GM21717 (cell line): Measurements from ENCODE around the gene TMEM203.
"Not testable (repeated sequence)": the region's sequence is repeated elsewhere in the genome, so short reads cannot be mapped to it uniquely, and the experiment has no call there.

Source experiments
- ATAC-seq: cut with Tn5 transposase; IDR thresholded peaks from one replicate; pipeline ENCODE4 v1.9.1; 2021; ENCODE audit warnings: mild to moderate bottlenecking, moderate library complexity; ENCODE audit not compliant: unreplicated experiment

The TMEM203 gene

GRCh38 chr9:137242269-137243203, 37.1 kb upstream of the TMEM203 start:
- ATAC-seq, result no peak

DNA sequence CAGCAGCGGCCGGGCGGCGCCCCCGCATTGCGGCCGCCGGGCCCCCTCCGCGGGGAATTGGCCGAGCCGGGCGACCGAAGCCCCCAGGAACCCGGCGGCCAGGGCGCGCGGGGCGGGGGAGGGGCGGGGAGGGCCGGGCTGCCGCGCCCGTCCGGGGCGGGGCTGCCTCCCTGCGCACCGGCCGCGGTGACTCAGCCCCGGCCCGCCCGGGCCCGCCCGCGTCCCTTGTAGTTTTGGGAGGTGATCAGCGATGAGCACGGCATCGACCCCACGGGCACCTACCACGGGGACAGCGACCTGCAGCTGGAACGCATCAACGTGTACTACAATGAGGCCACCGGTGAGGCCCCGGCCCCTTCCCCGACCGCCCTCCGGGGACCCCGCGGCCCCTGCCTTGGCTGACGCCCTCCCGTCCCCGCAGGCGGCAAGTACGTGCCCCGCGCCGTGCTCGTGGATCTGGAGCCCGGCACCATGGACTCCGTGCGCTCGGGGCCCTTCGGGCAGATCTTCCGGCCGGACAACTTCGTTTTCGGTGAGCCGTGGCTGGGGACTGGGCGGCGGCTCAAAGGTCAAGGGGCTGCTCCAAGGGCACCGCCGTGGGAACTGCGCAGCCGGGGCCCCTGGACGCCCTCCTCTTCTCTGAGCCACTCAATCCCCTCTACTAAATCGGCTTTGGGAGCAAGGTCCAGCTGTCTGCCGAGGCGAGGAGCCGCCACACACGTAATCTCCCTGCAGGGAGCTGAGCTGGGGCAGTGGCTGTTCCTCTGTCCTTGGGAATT, 36.2 kb upstream of the TMEM203 start:
- ATAC-seq, result peak; percentile 12

DNA sequence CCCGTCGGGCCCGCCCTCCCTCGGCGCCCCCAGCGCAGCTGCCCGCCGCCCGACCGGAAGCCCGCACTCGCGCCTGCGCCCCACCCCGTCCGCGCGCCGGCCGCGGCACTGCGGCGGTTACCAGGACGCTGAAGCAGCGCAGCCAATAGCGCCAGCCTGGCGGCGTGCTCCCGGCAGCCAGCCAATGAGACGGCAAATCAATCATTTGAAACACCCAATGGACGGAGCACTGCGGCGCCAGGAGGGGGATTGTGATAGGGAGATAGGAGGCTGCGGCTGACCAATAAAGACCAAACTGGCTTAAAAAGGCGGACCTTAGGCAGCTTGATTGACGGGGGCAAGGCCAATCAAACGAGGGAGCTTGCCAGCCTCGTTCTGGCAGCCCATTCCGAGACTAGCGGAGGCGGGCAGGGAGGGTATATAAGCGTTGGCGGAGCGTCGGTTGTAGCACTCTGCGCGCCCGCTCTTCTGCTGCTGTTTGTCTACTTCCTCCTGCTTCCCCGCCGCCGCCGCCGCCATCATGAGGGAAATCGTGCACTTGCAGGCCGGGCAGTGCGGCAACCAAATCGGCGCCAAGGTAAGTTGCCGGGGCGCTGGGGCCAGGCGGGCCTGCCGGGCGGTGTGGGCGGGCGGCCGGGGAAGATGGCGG, 35.5 kb upstream of the TMEM203 start, which contains the start of gene TUBB4B:
Gene TUBB4B (plus strand): TSS at position 447 of the 649 bp plus-strand sequence. CDS start 74 bp downstream, at position 521.
- peak; percentile 59 for ATAC-seq

GRCh38 chr9:137240318-137240840, 34.9 kb upstream of the TMEM203 start:
- peak; percentile 13 for ATAC-seq

- not testable (repeated sequence) for ATAC-seq
These were observed 34.2 kb upstream of the TMEM203 start for GRCh38 chr9:137239541-137240200.

DNA sequence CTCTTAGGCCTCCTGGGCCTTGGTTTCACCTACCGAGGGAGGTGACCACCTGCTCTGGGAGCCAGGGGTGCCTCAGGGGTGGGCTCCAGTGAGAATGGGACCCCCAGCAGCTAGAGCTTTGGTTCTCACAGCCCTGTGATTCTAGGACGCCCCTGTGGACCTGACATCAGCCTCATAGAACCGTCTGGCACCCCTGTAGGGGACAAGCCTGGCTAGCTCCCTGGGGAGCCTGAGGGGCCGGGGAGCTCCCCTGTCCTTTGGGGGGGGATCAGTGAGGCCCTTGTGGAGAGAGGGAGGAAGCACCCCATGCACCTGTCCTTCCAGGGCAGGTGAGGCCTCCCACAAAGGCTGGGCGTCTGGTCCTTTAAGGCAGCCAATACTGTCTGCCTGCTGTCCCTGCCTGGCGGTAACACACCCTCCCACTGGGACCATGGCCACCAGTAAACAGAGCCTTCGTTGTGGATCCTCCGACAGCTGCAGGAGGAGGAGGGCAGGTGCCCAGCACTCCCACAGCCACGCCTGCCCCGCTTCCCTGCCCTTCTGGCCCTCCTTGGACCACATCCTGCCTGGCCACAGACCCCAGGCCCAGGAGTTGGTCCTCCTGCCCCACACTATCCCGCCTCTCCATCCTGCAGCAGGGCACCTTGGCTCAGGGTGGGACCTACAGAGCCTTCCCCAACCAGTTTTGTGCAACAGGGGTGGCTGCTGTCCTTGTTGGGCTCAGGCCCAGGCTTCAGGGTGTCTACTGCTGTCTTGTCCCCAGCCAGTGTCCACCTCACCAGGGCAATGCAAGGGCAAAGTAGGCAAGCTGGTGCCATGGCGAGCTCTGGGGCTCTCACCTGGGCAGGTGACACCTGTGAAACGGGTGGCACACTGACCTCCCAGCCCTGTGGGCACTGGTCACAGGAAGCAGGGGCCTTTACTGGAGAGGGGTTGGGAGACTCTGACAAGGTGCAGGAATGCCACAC, 32.6 kb upstream of the TMEM203 start:
- no peak for ATAC-seq

- ATAC-seq, result no peak
These were observed 31.5 kb upstream of the TMEM203 start for GRCh38 chr9:137236936-137237421.

GRCh38 chr9:137236238-137236935, 30.9 kb upstream of the TMEM203 start:
- no peak for ATAC-seq

DNA sequence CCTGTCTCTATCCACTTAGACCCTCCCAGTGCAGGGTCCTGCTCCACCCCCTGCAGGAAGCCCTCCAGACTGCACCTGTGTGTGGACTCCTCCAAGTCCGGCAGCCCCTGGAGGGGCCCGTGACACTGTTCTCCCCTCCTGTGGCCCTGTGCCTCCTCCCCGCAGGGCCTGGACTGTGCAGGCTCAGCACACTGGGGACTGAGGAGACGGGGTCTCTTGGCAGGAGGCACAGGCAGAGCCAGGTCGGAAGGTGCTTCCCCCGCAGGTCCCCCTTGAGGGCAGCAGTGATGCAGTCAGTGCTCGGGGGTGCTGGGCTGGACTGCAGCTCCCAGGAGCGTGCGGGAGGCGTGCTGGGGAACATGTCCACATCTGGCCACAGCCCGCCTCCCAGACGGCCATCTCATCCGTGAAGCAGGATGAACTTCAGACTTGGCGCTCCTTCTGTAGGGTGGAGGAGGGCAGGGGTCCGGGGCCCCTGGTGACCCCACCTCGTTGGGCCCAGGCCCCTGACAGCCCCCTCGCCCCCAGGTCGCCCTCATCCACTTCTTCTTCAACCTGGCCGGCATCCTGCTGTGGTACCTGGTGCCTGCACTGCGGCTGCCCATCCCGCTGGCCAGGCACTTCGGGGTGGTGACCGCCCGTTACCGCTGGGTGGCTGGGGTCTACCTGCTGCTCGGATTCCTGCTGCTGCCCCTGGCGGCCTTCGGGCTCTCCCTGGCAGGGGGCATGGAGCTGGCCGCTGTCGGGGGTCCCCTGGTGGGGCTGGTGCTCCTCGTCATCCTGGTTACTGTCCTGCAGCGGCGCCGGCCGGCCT, 30.2 kb upstream of the TMEM203 start:
- no peak for ATAC-seq

DNA sequence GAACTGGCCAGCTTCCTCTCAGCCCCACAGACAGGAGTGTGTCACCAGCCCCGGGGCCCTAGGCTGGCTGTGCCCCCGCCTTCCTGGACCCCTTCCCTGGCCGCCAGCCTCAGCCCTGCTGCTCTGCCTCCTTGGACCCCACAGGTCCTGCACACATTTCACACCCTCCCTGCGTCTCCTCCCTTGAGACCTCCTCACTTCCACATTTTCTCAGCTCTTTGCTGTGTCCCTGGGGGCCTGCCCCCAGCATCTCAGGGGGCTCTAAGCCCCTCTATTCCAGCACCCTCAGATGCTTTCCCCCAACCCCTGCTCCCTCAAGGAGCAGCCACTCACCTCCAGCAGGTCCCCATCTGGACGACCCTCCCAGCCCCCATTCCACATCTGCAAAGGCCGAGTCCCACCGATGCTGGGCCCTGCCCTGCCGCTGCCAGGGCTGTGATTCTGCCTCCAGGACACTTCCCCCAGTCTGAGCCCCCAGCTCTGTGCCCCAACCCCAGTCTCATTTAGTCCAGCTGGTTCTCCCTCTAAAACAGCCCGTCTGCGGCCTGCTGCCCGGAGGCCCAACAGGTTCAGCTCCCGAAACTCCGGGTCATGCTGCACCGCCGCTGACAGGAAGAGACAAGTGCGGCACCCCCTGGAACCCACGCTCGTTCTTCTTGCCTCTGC, 29.4 kb upstream of the TMEM203 start:
- ATAC-seq, result no peak

GRCh38 chr9:137234055-137234697, 28.7 kb upstream of the TMEM203 start:
- ATAC-seq, result no peak

GRCh38 chr9:137233143-137233980, 27.9 kb upstream of the TMEM203 start:
- no peak for ATAC-seq

GRCh38 chr9:137232510-137232909, 27.1 kb upstream of the TMEM203 start:
- ATAC-seq, result no peak

DNA sequence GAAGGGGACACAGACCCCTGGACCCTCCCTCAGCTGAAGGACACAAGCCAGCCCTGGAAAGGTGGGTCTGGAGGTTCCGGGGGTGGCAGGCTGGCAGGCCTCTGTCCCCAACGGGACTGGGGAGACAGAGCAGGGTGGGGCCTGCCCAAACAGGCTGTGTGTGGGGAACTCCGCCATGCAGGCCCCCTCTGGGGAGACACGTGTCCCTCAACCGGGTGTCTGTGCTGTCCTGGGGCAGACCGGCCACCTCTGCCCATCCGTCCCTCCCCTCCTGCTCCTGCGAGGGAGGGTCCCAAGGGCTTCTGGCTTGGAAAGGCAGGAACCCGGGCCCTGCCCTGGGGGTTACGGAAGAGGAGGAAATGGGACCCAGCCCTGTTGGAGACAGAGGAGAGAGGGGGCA, 26.7 kb upstream of the TMEM203 start:
- ATAC-seq, result no peak

- no peak for ATAC-seq
These were observed 26.1 kb upstream of the TMEM203 start for GRCh38 chr9:137231372-137232039.
